COLO829 (cell line): ENCODE results near the gene NXPH4.

Experiments used
- DNase-seq: peaks from one replicate; pipeline ENCODE4 v3.0.0; 2012; ENCODE audit warnings: low spot score

NXPH4 gene

GRCh38 chr12:57242691-57243454 lies 26.3 kb downstream of the NXPH4 start:
- DNase-seq = peak; percentile 57

GRCh38 chr12:57243521-57244311 lies 27.1 kb downstream of the NXPH4 start:
- DNase-seq = peak; percentile 86

- no peak for DNase-seq
Observed at GRCh38 chr12:57244312-57244696, 27.7 kb downstream of the NXPH4 start.

- DNase-seq = no peak
Observed at GRCh38 chr12:57247041-57247440, 30.4 kb downstream of the NXPH4 start.

- no peak for DNase-seq
Observed at GRCh38 chr12:57248934-57249742, 32.5 kb downstream of the NXPH4 start.

- no peak for DNase-seq
Observed at GRCh38 chr12:57250541-57250940, 33.9 kb downstream of the NXPH4 start.

- DNase-seq = no peak
Observed at GRCh38 chr12:57250956-57251355, 34.4 kb downstream of the NXPH4 start, which contains the start of gene STAC3. Gene STAC3, minus strand, starts transcription at chr12:57251187. Its CDS starts 1,551 bp downstream, at chr12:57249636.

- no peak for DNase-seq
Observed at GRCh38 chr12:57254506-57255280, 38.1 kb downstream of the NXPH4 start.

GRCh38 chr12:57255916-57256315 lies 39.3 kb downstream of the NXPH4 start:
- no peak for DNase-seq

- no peak for DNase-seq
Observed at GRCh38 chr12:57258977-57259970, 42.7 kb downstream of the NXPH4 start.

GRCh38 chr12:57260366-57260765 lies 43.8 kb downstream of the NXPH4 start:
- DNase-seq = no peak

GRCh38 chr12:57261428-57261865 lies 44.9 kb downstream of the NXPH4 start:
- DNase-seq = no peak

- no peak for DNase-seq
Observed at GRCh38 chr12:57262126-57262822, 45.7 kb downstream of the NXPH4 start.

GRCh38 chr12:57263096-57263495 lies 46.5 kb downstream of the NXPH4 start:
- no peak for DNase-seq

GRCh38 chr12:57266681-57267080 lies 50.1 kb downstream of the NXPH4 start:
- no peak for DNase-seq

GRCh38 chr12:57268264-57268663 lies 51.7 kb downstream of the NXPH4 start:
- no peak for DNase-seq

GRCh38 chr12:57270966-57271470 lies 54.4 kb downstream of the NXPH4 start:
- no peak for DNase-seq

GRCh38 chr12:57272337-57273151 lies 56.0 kb downstream of the NXPH4 start:
- DNase-seq = no peak

GRCh38 chr12:57273516-57273915 lies 56.9 kb downstream of the NXPH4 start:
- DNase-seq = no peak
